RWPE2 (cell line): ENCODE results near the gene HSPB6.
"Not testable (repeated sequence)": the region's sequence is repeated elsewhere in the genome, so short reads cannot be mapped to it uniquely, and the experiment has no call there.

Experiments
- ATAC-seq: fragments of 200-7000 bp; cut with Tn5 transposase; 3 replicates; pipeline ENCODE4 v1.9.1; 2021; ENCODE audit warnings: low read depth
- DNase-seq: peaks from one replicate; pipeline ENCODE4 v3.0.0-alpha.2; 2020; ENCODE audit warnings: low spot score
- H3K27ac ChIP-seq: fragments of 450-650 bp; 2 replicates; pipeline ENCODE4 v1.5.1; 2017; ENCODE audit warnings: mild to moderate bottlenecking; ENCODE audit not compliant: poor library complexity, severe bottlenecking
- H3K27me3 ChIP-seq: fragments of 250-450 bp; sonication (Bioruptor Pico); 2 replicates; pipeline ENCODE4 v1.5.1; 2021; ENCODE audit warnings: mild to moderate bottlenecking, moderate library complexity; ENCODE audit not compliant: insufficient read depth, poor library complexity, severe bottlenecking
- H3K36me3 ChIP-seq: fragments of 250-450 bp; sonication (Bioruptor Pico); 2 replicates; pipeline ENCODE4 v1.5.1; 2020; ENCODE audit warnings: low read depth, mild to moderate bottlenecking, moderate library complexity
- H3K4me1 ChIP-seq: fragments of 250-450 bp; sonication (Bioruptor Pico); 2 replicates; pipeline ENCODE4 v1.5.1; 2021; ENCODE audit warnings: mild to moderate bottlenecking, moderate library complexity; ENCODE audit not compliant: insufficient read depth, poor library complexity, severe bottlenecking
- H3K4me3 ChIP-seq: fragments of 250-450 bp; sonication (Bioruptor Pico); 2 replicates; pipeline ENCODE4 v1.5.1; 2021; ENCODE audit warnings: mild to moderate bottlenecking, moderate library complexity; ENCODE audit not compliant: severe bottlenecking
- H3K9me3 ChIP-seq: fragments of 250-450 bp; sonication (Bioruptor Pico); 2 replicates; pipeline ENCODE4 v1.5.1; 2021; ENCODE audit warnings: mild to moderate bottlenecking, moderate library complexity; ENCODE audit not compliant: severe bottlenecking
- CTCF ChIP-seq: fragments of 450-650 bp; IDR thresholded peaks from one replicate; pipeline ENCODE4 v1.5.1; 2017; ENCODE audit warnings: mild to moderate bottlenecking, moderate library complexity; ENCODE audit not compliant: poor library complexity, severe bottlenecking

HSPB6 gene

GRCh38 chr19:35796645-35797542 lies 40.1 kb upstream of the HSPB6 start:
- no peaks in the 10 kb centered on the region for H3K9me3 ChIP-seq
- no peaks in the 10 kb centered on the region for H3K36me3 ChIP-seq
- no peaks in the 10 kb centered on the region for H3K27me3 ChIP-seq
- DNase-seq (no peak), ATAC-seq (no peak)
- TF ChIP-seq CTCF = no peak
- H3K4me1 ChIP-seq = no peaks in the 10 kb centered on the region
- no peak overlapping the region for H3K4me3 ChIP-seq
- H3K27ac ChIP-seq = no peak overlapping the region

- ATAC-seq = not testable (repeated sequence)
Measured at GRCh38 chr19:35795564-35795963, 38.7 kb upstream of the HSPB6 start.

GRCh38 chr19:35793381-35794165 lies 36.7 kb upstream of the HSPB6 start:
- Histone ChIP-seq H3K36me3 (no peaks in the 10 kb centered on the region), H3K27me3 (no peaks in the 10 kb centered on the region), H3K4me1 (no peaks in the 10 kb centered on the region), H3K4me3 (no peak overlapping the region), H3K27ac (no peak overlapping the region), H3K9me3 (no peaks in the 10 kb centered on the region)
- DNase-seq (no peak), ATAC-seq (no peak)
- no peak for TF ChIP-seq CTCF

More at GRCh38 chr19:35795564-35795963, 38.7 kb upstream of the HSPB6 start:
- H3K4me1 ChIP-seq, H3K36me3 ChIP-seq, H3K9me3 ChIP-seq, DNase-seq, H3K27ac ChIP-seq, H3K27me3 ChIP-seq, H3K4me3 ChIP-seq: not testable (repeated sequence)

- DNase-seq (no peak), ATAC-seq (no peak)
- no peak for TF ChIP-seq CTCF
- no peak overlapping the region for H3K27ac ChIP-seq
- H3K4me3 ChIP-seq = no peak overlapping the region
- no peaks in the 10 kb centered on the region for H3K27me3 ChIP-seq
- H3K36me3 ChIP-seq = no peaks in the 10 kb centered on the region
- no peaks in the 10 kb centered on the region for H3K4me1 ChIP-seq
- no peaks in the 10 kb centered on the region for H3K9me3 ChIP-seq
Measured at GRCh38 chr19:35792888-35793287, 36.1 kb upstream of the HSPB6 start.

GRCh38 chr19:35792312-35792711 lies 35.5 kb upstream of the HSPB6 start:
- no peak for TF ChIP-seq CTCF
- Histone ChIP-seq H3K4me3 (no peak overlapping the region), H3K27ac (no peak overlapping the region), H3K9me3 (no peaks in the 10 kb centered on the region), H3K36me3 (no peaks in the 10 kb centered on the region), H3K27me3 (no peaks in the 10 kb centered on the region), H3K4me1 (no peaks in the 10 kb centered on the region)
- ATAC-seq = no peak
- DNase-seq = no peak
